Metanephros (tissue), 1 donor: Measurements from ENCODE around the gene OSGEPL1. TPM values are rescaled to one million over a fixed set of nuclear protein-coding genes. Genes with fewer than 3 reads are reported as not detected.

Experiments
- total RNA-seq: library from RNA; depleted of rRNA; stranded (reverse); fragments of >200 nt; gene quantifications from one replicate; pipeline ENCODE4 v1.2.3, GENCODE V29; 2014

Gene OSGEPL1
- total RNA-seq, result 15.5 TPM

DNA sequence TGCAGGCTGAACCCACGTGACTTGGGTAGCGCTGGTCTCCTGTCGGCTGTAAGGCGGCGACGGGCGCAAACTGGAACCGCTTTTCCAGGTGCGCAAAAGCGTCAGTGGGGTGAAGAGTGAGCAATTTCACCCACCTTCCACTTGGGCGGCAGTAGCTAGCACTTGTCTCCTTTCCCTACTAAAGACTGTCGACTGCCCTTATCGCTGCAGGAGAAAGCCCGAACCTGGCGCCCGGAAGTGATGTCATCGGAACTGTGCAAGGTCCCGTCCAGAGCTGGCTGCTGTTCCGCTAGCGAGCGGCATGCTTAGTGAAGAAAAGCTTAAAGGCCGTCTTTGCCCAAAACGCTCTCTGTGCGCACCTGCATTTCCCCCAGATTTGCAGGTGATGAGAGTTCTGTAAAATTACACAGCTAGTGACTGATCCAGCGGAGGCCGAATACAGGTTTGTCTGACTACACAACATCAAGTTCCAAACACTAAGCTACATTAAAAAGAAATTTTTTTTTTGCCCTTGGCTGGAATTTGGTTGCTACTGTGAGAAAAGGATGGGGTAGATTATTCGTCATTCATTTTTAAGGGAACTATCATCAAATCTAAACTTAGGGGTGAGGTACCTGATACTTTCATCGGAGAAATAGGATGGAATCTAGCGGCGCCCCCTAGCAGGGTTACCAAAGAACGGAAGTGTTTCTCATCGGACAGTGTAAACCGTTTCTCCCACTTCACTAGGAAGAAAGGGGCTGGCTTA is at the start of gene OSGEPL1:
OSGEPL1 (minus strand) TSS at position 242 of the 748 bp plus-strand sequence. CDS start 1,152 bp downstream, outside the sequence.

DNA sequence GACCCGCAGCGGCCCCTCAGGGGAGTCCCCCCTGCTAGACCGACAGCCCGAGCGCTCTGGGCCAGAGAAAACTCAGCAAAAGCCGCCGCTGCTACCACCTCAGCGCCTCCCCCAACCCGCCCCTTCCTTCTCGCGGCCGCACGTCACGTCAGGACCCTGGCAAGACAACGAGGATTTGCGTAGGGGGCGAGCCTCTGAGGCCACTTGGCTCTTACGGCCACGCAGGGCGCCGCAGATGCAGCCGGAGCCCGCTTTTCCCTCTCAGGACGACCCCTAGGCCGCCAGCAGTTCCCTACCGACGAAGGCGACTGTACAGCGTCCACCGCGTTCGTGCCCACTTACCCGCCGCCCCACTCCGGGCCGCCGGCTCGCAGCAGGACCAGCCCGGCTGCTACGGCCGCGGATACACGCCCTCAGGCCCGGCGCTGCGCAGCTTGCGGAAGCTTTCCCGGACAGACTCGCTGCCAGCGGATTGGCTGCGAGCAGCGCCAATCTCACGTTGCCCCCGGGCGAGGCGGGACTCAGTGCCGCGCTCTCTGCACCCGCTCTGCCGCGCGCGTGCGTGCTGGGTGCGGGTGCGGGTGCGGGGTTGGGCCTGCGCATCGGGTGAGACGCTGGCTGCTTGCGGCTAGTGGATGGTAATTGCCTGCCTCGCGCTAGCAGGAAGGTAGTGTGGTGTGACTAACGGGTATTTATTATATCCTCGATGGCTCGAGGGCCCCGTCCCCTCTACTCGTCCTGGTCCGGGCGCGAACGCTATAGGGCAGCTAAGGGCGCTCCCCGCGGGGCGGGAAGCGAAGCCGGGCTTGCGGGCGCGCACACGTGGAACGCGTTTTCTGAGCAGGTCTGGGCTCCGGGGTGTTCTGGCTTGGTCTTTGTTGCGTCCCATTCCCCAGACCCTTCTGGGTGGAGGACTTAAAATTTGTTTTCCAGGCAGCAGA is 21.6 kb upstream of the OSGEPL1 start, which contains the start of the genes ORMDL1 and PMS1:
ORMDL1 (minus strand) TSS at position 413 of the 941 bp plus-strand sequence. CDS start 1,744 bp downstream, outside the sequence.
PMS1 (plus strand) TSS at position 524 of the 941 bp plus-strand sequence. CDS start 7,360 bp downstream, outside the sequence.

Other genes starting within 250 kb of the OSGEPL1 start
- gene SLC40A1, start 182.0 kb downstream of the OSGEPL1 start, total RNA-seq, result 104 TPM
- 40.9 TPM for gene ASNSD1, start 101.3 kb downstream of the OSGEPL1 start, total RNA-seq
- gene ANKAR, start 88.1 kb downstream of the OSGEPL1 start, total RNA-seq, result 23.4 TPM
- gene ORMDL1, start 21.5 kb upstream of the OSGEPL1 start, total RNA-seq, result 46.8 TPM
- 27.7 TPM for gene PMS1, start 21.7 kb upstream of the OSGEPL1 start, total RNA-seq